ENCODE data around the gene EXOSC10.
"Not testable (repeated sequence)": the region's sequence is repeated elsewhere in the genome, so short reads cannot be mapped to it uniquely, and the experiment has no call there.

- not testable (repeated sequence) for TF ChIP-seq CTCF (IDR thresholded peaks at IDR 0.05); POLR2AphosphoS5 (IDR thresholded peaks at IDR 0.05; ENCODE audit: insufficient read depth in 1 of 2, low read depth in 1 of 2)
Measured at GRCh38 chr1:11083784-11084183, 15.9 kb downstream of the EXOSC10 start.
